HepG2 (cell line): Measurements from ENCODE around the gene CISD3. TPM values are rescaled to one million over a fixed set of nuclear protein-coding genes. Genes with fewer than 3 reads are reported as not detected.

Experiments
- AHR ChIP-seq: IDR thresholded peaks from 2 replicates; pipeline ENCODE4 v1.6.1; 2018; ENCODE audit warnings: missing genetic modification reagents, missing compliant biosample characterization
- AKNA ChIP-seq: sonication (generic); formaldehyde crosslinking; IDR thresholded peaks from 2 replicates; pipeline ENCODE4 v1.4.0; 2020; ENCODE audit warnings: missing genetic modification reagents, borderline replicate concordance
- CCDC6 ChIP-seq: sonication (generic); formaldehyde crosslinking; IDR thresholded peaks from 2 replicates; pipeline ENCODE4 v1.8.1; 2022; ENCODE audit warnings: mild to moderate bottlenecking, missing genetic modification reagents, moderate library complexity
- JARID2 ChIP-seq: sonication (generic); formaldehyde crosslinking; IDR thresholded peaks from 2 replicates; pipeline ENCODE4 v1.8.1; 2023; ENCODE audit warnings: missing genetic modification reagents, inconsistent platforms; ENCODE audit not compliant: insufficient replicate concordance
- MAZ ChIP-seq, 2 experiments: sonication (generic) in 1 of 2; formaldehyde crosslinking in 1 of 2; IDR thresholded peaks; 2 replicates each; pipeline versions ENCODE4 v1.5.0 to v1.6.1; 2012 to 2020; ENCODE audit warnings: low read depth in 2 of 2, mild to moderate bottlenecking in 2 of 2, borderline replicate concordance in 1 of 2, improper control_type of control experiment in 1 of 2, low read length in 1 of 2, missing genetic modification reagents in 1 of 2, moderate library complexity in 1 of 2
- MBNL3 ChIP-seq: fragments of 250-450 bp; sonication (Bioruptor Pico); conservative IDR thresholded peaks from 2 replicates; pipeline ENCODE4 v1.8.0; 2022; ENCODE audit warnings: mild to moderate bottlenecking, inconsistent platforms
- NR2C2 ChIP-seq: sonication (generic); formaldehyde crosslinking; IDR thresholded peaks from 2 replicates; pipeline ENCODE4 v1.4.0; 2020; ENCODE audit warnings: missing genetic modification reagents, mild to moderate bottlenecking, moderate library complexity, borderline replicate concordance
- POLR2AphosphoS2 ChIP-seq: IDR thresholded peaks from 2 replicates; pipeline ENCODE4 v1.6.1; 2011; ENCODE audit warnings: low read depth, low read length, improper control_type of control experiment
- RORA ChIP-seq: sonication (generic); formaldehyde crosslinking; IDR thresholded peaks from 2 replicates; pipeline ENCODE4 v1.5.0; 2020; ENCODE audit warnings: mild to moderate bottlenecking, missing genetic modification reagents, moderate library complexity
- THRA ChIP-seq: sonication (generic); formaldehyde crosslinking; IDR thresholded peaks from 2 replicates; pipeline ENCODE4 v1.4.0; 2020; ENCODE audit warnings: missing genetic modification reagents, borderline replicate concordance
- ZBTB46 ChIP-seq: sonication (generic); formaldehyde crosslinking; IDR thresholded peaks from 2 replicates; pipeline ENCODE4 v1.4.0; 2020; ENCODE audit warnings: mild to moderate bottlenecking, missing genetic modification reagents, borderline replicate concordance
- ZFP82 ChIP-seq: sonication (generic); formaldehyde crosslinking; IDR thresholded peaks from 2 replicates; pipeline ENCODE4 v1.5.1; 2020; ENCODE audit warnings: mild to moderate bottlenecking, missing genetic modification reagents, borderline replicate concordance
- ZNF17 ChIP-seq: sonication (generic); formaldehyde crosslinking; IDR thresholded peaks from 2 replicates; pipeline ENCODE4 v1.5.0; 2020; ENCODE audit warnings: mild to moderate bottlenecking, missing genetic modification reagents
- ZNF512B ChIP-seq: sonication (generic); formaldehyde crosslinking; IDR thresholded peaks from 2 replicates; pipeline ENCODE4 v1.5.1; 2020; ENCODE audit warnings: missing genetic modification reagents, mild to moderate bottlenecking, borderline replicate concordance
- ZNF83 ChIP-seq: sonication (generic); formaldehyde crosslinking; IDR thresholded peaks from 2 replicates; pipeline ENCODE4 v1.4.0; 2020; ENCODE audit warnings: missing genetic modification reagents, mild to moderate bottlenecking, borderline replicate concordance
- polyA plus RNA-seq, 8 experiments: library from polyadenylated mRNA; depleted of rRNA in 3 of 8; stranded (reverse) in 7 of 8; unstranded in 1 of 8; fragments of >200 nt; fragmentation: Illumina TruSeq in 4 of 8; extraction: Trizol in 4 of 8; gene quantifications; 2 replicates each; pipeline versions ENCODE4 v1.2.1 to v1.2.3, GENCODE V29; 2011 to 2016; ENCODE audit warnings: low read depth in 4 of 8, missing spikeins in 1 of 8, mixed read lengths in 1 of 8; ENCODE audit not compliant: insufficient read depth in 1 of 8
- total RNA-seq, 5 experiments: library from RNA; depleted of rRNA; stranded (reverse); fragments of >200 nt; fragmentation: Illumina TruSeq; extraction: Trizol; gene quantifications; 2 replicates each; pipeline ENCODE4 v1.2.3, GENCODE V29; 2016; ENCODE audit warnings: low read depth in 1 of 5

The CISD3 gene
- total and polyA plus RNA-seq, 2 of the 13 experiments (the other 11 are each of a cell fraction or from before 2014, with no cell fraction given) = 30.0 to 34.1 TPM

GRCh38 chr17:38747463-38748148 lies 17.5 kb downstream of the CISD3 start (continued):
- TF ChIP-seq POLR2AphosphoS2 (no peak), ZNF17 (no peak), JARID2 (CRISPR knock-in tag) (no peak), MAZ (IDR thresholded peaks at IDR 0.05; ENCODE audit: borderline replicate concordance, low read depth, low read length) (no peak; the same call in 1 of the 2 replicates), MAZ (CRISPR knock-in tag; IDR thresholded peaks at IDR 0.05; ENCODE audit: low read depth) (no peak), ZNF83 (0 out of 2 replicates have a peak, but pooled peaks have one; percentile 66), ZFP82 (CRISPR knock-in tag) (no peak), AKNA (CRISPR knock-in tag) (no peak), AHR (CRISPR knock-in tag) (peak; percentile 49; the same call in 1 of the 2 replicates), CCDC6 (CRISPR knock-in tag) (no peak), THRA (CRISPR knock-in tag) (no peak), RORA (CRISPR knock-in tag) (no peak), NR2C2 (no peak), MBNL3 (CRISPR knock-in tag) (no peak), ZBTB46 (CRISPR knock-in tag) (no peak), ZNF512B (CRISPR knock-in tag) (no peak)
